Fibroblast of the aortic adventitia (primary cell): ENCODE data around the gene DST. TPM values are rescaled to one million over a fixed set of nuclear protein-coding genes. Genes with fewer than 3 reads are reported as not detected.

Experiments used
- DNase-seq: peaks from one replicate; pipeline ENCODE4 v3.0.0-alpha.2; 2010; ENCODE audit warnings: low read depth
- H3K4me3 ChIP-seq: 2 replicates; pipeline ENCODE4 v1.5.1; 2011; ENCODE audit warnings: low read depth, mild to moderate bottlenecking, control low read depth, low read length, moderate library complexity
- CTCF ChIP-seq: IDR thresholded peaks from 2 replicates; pipeline ENCODE4 v1.5.1; 2011; ENCODE audit warnings: mild to moderate bottlenecking, low read length, control low read depth, inconsistent platforms; ENCODE audit not compliant: insufficient read depth
- total RNA-seq: library from RNA; depleted of rRNA; stranded (reverse); fragments of >200 nt; gene quantifications from 2 replicates; pipeline ENCODE4 v1.2.3, GENCODE V29; 2012; ENCODE audit warnings: low replicate concordance

Gene DST
- total RNA-seq, 1 donor, result 505 TPM

- DNase-seq, result no peak
- no peak for TF ChIP-seq CTCF
- no peak overlapping the region for H3K4me3 ChIP-seq
These were observed 45.8 kb upstream of the DST start for GRCh38 chr6:56688521-56688920.

GRCh38 chr6:56687551-56687950 is 44.9 kb upstream of the DST start:
- no peak overlapping the region for H3K4me3 ChIP-seq
- DNase-seq, result no peak
- TF ChIP-seq CTCF, result no peak

GRCh38 chr6:56686429-56686828 is 43.7 kb upstream of the DST start:
- no peak overlapping the region for H3K4me3 ChIP-seq
- no peak for TF ChIP-seq CTCF

GRCh38 chr6:56685994-56686393 is 43.3 kb upstream of the DST start:
- TF ChIP-seq CTCF, result no peak
- no peak for DNase-seq
- H3K4me3 ChIP-seq, result no peak overlapping the region

More at GRCh38 chr6:56686429-56686828, 43.7 kb upstream of the DST start:
- DNase-seq, result no peak

- no peak for DNase-seq
- no peak overlapping the region for H3K4me3 ChIP-seq
- TF ChIP-seq CTCF, result no peak
These were observed 42.5 kb upstream of the DST start for GRCh38 chr6:56685102-56685733.

- no peak for DNase-seq
- H3K4me3 ChIP-seq, result no peak overlapping the region
- no peak for TF ChIP-seq CTCF
These were observed 41.8 kb upstream of the DST start for GRCh38 chr6:56684342-56685101.
